Breast epithelium (tissue), 3 donors: Measurements from ENCODE around the gene PIAS1.

Experiments
- POLR2A ChIP-seq: fragments of 450-650 bp; IDR thresholded peaks from one replicate; pipeline ENCODE4 v1.6.1; 2016; ENCODE audit warnings: antibody characterized with exemption, mild to moderate bottlenecking, moderate library complexity
- POLR2AphosphoS5 ChIP-seq, 3 donors: sonication (generic); formaldehyde crosslinking; IDR thresholded peaks; one replicate each; pipeline ENCODE4 v1.6.1; 2017; ENCODE audit warnings: antibody characterized with exemption in 3 of 3
- TF ChIP-seq, protein P1 (sequence below), 3 donors: fragments of 450-650 bp; IDR thresholded peaks; one replicate each; pipeline ENCODE4 v1.5.1; 2016 to 2017; ENCODE audit warnings: antibody characterized with exemption in 3 of 3, mild to moderate bottlenecking in 3 of 3, moderate library complexity in 3 of 3

- TF ChIP-seq POLR2AphosphoS5 (IDR thresholded peaks at IDR 0.05) (no peak), POLR2A (no peak)
- TF ChIP-seq, protein P1, sequence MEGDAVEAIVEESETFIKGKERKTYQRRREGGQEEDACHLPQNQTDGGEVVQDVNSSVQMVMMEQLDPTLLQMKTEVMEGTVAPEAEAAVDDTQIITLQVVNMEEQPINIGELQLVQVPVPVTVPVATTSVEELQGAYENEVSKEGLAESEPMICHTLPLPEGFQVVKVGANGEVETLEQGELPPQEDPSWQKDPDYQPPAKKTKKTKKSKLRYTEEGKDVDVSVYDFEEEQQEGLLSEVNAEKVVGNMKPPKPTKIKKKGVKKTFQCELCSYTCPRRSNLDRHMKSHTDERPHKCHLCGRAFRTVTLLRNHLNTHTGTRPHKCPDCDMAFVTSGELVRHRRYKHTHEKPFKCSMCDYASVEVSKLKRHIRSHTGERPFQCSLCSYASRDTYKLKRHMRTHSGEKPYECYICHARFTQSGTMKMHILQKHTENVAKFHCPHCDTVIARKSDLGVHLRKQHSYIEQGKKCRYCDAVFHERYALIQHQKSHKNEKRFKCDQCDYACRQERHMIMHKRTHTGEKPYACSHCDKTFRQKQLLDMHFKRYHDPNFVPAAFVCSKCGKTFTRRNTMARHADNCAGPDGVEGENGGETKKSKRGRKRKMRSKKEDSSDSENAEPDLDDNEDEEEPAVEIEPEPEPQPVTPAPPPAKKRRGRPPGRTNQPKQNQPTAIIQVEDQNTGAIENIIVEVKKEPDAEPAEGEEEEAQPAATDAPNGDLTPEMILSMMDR (IDR thresholded peaks at IDR 0.05), result no peak
Observed at GRCh38 chr15:68176601-68177000, 122.5 kb downstream of the PIAS1 start.
